ENCODE results near the gene DEFB131B. TPM values are rescaled to one million over a fixed set of nuclear protein-coding genes. Genes with fewer than 3 reads are reported as not detected.

The DEFB131B gene
- total RNA-seq, 1 donor from 2014 or later = not detected

DNA sequence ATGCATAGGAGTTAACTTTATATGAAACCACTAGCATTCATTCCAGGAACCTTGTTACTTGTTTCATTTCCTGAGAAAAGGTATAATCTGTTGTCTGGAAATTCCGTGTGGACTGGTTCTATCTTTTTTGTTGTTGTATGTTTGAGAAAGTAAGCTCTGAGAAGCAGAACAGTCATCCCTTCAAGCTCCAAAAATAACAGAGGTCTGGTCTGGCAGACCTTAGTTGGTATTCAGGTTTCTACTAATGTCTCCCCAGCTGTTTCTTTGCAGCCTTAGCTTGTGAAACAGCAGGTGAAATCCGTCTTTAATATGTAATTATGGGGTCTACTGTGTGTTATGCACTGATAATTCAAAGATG is 53.0 kb downstream of the DEFB131B start:
- Histone ChIP-seq H3K36me3 (ENCODE audit: control insufficient read depth, insufficient read depth, low read length) (no peaks in the 10 kb centered on the region), H3K27me3 (ENCODE audit: control insufficient read depth, insufficient read depth, low read length) (no peaks in the 10 kb centered on the region), H3K4me3 (ENCODE audit: low read depth, low read length) (no peak overlapping the region)
- no peak for DNase-seq (ENCODE audit: low read depth)
- TF ChIP-seq, protein P1, sequence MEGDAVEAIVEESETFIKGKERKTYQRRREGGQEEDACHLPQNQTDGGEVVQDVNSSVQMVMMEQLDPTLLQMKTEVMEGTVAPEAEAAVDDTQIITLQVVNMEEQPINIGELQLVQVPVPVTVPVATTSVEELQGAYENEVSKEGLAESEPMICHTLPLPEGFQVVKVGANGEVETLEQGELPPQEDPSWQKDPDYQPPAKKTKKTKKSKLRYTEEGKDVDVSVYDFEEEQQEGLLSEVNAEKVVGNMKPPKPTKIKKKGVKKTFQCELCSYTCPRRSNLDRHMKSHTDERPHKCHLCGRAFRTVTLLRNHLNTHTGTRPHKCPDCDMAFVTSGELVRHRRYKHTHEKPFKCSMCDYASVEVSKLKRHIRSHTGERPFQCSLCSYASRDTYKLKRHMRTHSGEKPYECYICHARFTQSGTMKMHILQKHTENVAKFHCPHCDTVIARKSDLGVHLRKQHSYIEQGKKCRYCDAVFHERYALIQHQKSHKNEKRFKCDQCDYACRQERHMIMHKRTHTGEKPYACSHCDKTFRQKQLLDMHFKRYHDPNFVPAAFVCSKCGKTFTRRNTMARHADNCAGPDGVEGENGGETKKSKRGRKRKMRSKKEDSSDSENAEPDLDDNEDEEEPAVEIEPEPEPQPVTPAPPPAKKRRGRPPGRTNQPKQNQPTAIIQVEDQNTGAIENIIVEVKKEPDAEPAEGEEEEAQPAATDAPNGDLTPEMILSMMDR (IDR thresholded peaks at IDR 0.05; ENCODE audit: insufficient read depth, low read length, poor library complexity, severe bottlenecking) = no peak

DNA sequence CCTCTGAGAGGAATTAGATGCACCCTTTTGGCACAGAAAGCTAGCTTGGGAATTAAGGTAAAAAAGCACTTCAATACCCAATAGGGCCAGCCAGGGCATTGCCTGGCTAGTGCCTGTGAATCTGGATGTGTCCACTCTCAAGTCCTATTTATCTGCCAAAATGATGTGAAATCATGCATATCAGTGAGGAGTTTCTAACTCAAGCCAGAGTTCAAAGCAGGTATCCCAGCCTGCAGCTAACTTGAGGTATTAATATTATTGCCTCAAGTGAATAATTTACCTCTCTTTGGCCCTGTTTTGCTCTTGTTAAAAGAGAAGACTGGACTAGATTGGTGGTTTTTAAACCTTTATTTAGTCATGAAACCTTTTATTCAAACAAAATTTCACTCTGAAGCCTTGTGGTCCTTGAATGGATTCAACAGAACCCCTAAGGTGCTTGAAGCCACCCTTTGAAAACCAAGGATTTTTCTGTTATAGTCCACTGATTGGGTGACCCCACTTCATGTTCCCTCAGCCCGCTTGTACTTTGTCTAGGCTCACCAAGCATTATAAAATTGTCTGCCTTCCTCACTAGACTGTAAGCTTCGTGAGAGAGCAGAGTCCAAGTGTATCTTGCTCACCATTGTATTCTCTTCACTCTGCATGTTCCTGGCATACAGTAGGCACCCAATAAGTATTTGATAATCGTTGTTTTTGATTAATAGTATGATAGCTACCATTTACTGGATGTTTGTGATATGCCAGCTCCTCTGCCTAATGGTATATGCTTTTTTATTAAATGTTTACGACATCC is 55.1 kb downstream of the DEFB131B start:
- H3K4me3 ChIP-seq (ENCODE audit: low read depth, low read length) = no peak overlapping the region
- DNase-seq (ENCODE audit: low read depth) = no peak
- no peaks in the 10 kb centered on the region for H3K27me3 ChIP-seq (ENCODE audit: control insufficient read depth, insufficient read depth, low read length)
- TF ChIP-seq, protein P1 (IDR thresholded peaks at IDR 0.05; ENCODE audit: insufficient read depth, low read length, poor library complexity, severe bottlenecking) = no peak
- H3K36me3 ChIP-seq (ENCODE audit: control insufficient read depth, insufficient read depth, low read length) = no peaks in the 10 kb centered on the region

Other genes starting within 250 kb of the DEFB131B start
- gene DEFB108B, start 45.3 kb upstream of the DEFB131B start, total RNA-seq = not detected in 2 replicates
- 2.2 and 7.1 TPM in 2 replicates for gene XNDC1N, start 50.1 kb downstream of the DEFB131B start, total RNA-seq
- gene RNF121, start 50.6 kb downstream of the DEFB131B start, total RNA-seq = 30.9 and 36.6 TPM in 2 replicates
- gene IL18BP, start 120.5 kb downstream of the DEFB131B start, total RNA-seq = 2.9 and 6.4 TPM in 2 replicates
- gene NUMA1, start 202.1 kb downstream of the DEFB131B start, total RNA-seq = 144 and 157 TPM in 2 replicates
- gene LRRC51, start 202.4 kb downstream of the DEFB131B start, total RNA-seq = 5.7 and 7.3 TPM in 2 replicates
- gene LAMTOR1, start 224.8 kb downstream of the DEFB131B start, total RNA-seq = 201 and 207 TPM in 2 replicates
- not detected in 2 replicates for gene TOMT, start 227.5 kb downstream of the DEFB131B start, total RNA-seq
- gene ANAPC15, start 234.2 kb downstream of the DEFB131B start, total RNA-seq = 31.7 and 31.8 TPM in 2 replicates